H9 (cell line): ENCODE measurements around the gene RIMKLA. TPM values are rescaled to one million over a fixed set of nuclear protein-coding genes. Genes with fewer than 3 reads are reported as not detected.

Experiments
- DNase-seq: peaks from one replicate; pipeline ENCODE4 v3.0.0-alpha.2; 2017
- H2AFZ ChIP-seq: one replicate; pipeline ENCODE4 v1.6.1; 2013; ENCODE audit warnings: mild to moderate bottlenecking, low read length, control low read depth, moderate library complexity
- H2AK5ac ChIP-seq: 2 replicates; pipeline ENCODE4 v1.6.1; 2013; ENCODE audit warnings: low read length, control low read depth, mixed read lengths; ENCODE audit not compliant: insufficient read length
- H2BK120ac ChIP-seq: one replicate; pipeline ENCODE4 v1.6.1; 2013; ENCODE audit warnings: low read depth, mild to moderate bottlenecking, low read length, control low read depth, inconsistent platforms; ENCODE audit not compliant: poor library complexity, severe bottlenecking
- H2BK12ac ChIP-seq: 2 replicates; pipeline ENCODE4 v1.6.1; 2013; ENCODE audit warnings: low read length, control low read depth, mixed read lengths, low read depth; ENCODE audit not compliant: insufficient read length
- H2BK15ac ChIP-seq: 2 replicates; pipeline ENCODE4 v1.6.1; 2013; ENCODE audit warnings: low read depth, low read length, control low read depth
- H2BK20ac ChIP-seq: one replicate; pipeline ENCODE4 v1.6.1; 2013; ENCODE audit warnings: low read depth, mild to moderate bottlenecking, low read length, control low read depth, inconsistent platforms; ENCODE audit not compliant: poor library complexity, severe bottlenecking
- H2BK5ac ChIP-seq: 2 replicates; pipeline ENCODE4 v1.6.1; 2013; ENCODE audit warnings: low read length, control low read depth, mixed read lengths; ENCODE audit not compliant: insufficient read length
- H3K14ac ChIP-seq: 2 replicates; pipeline ENCODE4 v1.6.1; 2013; ENCODE audit warnings: low read length, control low read depth; ENCODE audit not compliant: insufficient read depth
- H3K18ac ChIP-seq: 2 replicates; pipeline ENCODE4 v1.6.1; 2013; ENCODE audit warnings: low read depth, mild to moderate bottlenecking, mixed read lengths, low read length, control low read depth; ENCODE audit not compliant: insufficient read length
- H3K23ac ChIP-seq: 2 replicates; pipeline ENCODE4 v1.6.1; 2013; ENCODE audit warnings: low read length, control low read depth, mixed read lengths, low read depth; ENCODE audit not compliant: insufficient read length
- H3K23me2 ChIP-seq: 2 replicates; pipeline ENCODE4 v1.6.1; 2013; ENCODE audit warnings: low read depth, mild to moderate bottlenecking, mixed read lengths, low read length, control low read depth; ENCODE audit not compliant: insufficient read length, poor library complexity, severe bottlenecking
- H3K27ac ChIP-seq: 2 replicates; pipeline ENCODE4 v1.5.1; 2013; ENCODE audit warnings: low read length, control low read depth, mixed read lengths, low read depth; ENCODE audit not compliant: insufficient read length
- H3K27me3 ChIP-seq: 2 replicates; pipeline ENCODE4 v1.6.1; 2013; ENCODE audit warnings: low read length, control low read depth, inconsistent platforms; ENCODE audit not compliant: insufficient read depth
- H3K4ac ChIP-seq: 2 replicates; pipeline ENCODE4 v1.6.1; 2013; ENCODE audit warnings: low read depth, mild to moderate bottlenecking, control low read depth, inconsistent platforms, low read length, moderate library complexity
- H3K4me1 ChIP-seq: 2 replicates; pipeline ENCODE4 v1.6.1; 2013; ENCODE audit warnings: low read length, control low read depth, inconsistent platforms; ENCODE audit not compliant: insufficient read depth
- H3K4me2 ChIP-seq: 2 replicates; pipeline ENCODE4 v1.6.1; 2013; ENCODE audit warnings: low read length, control low read depth, mixed read lengths; ENCODE audit not compliant: insufficient read length, insufficient read depth
- H3K56ac ChIP-seq: 2 replicates; pipeline ENCODE4 v1.6.1; 2013; ENCODE audit warnings: low read depth, mild to moderate bottlenecking, mixed read lengths, low read length, control low read depth; ENCODE audit not compliant: insufficient read length
- H3K79me1 ChIP-seq: 2 replicates; pipeline ENCODE4 v1.6.1; 2013; ENCODE audit warnings: low read depth, mild to moderate bottlenecking, moderate library complexity, low read length, control low read depth, inconsistent platforms; ENCODE audit not compliant: insufficient read depth, poor library complexity, severe bottlenecking
- H3K79me2 ChIP-seq: 2 replicates; pipeline ENCODE4 v1.6.1; 2013; ENCODE audit warnings: low read length, control low read depth, inconsistent platforms; ENCODE audit not compliant: insufficient read depth
- H3K9ac ChIP-seq: 2 replicates; pipeline ENCODE4 v1.6.1; 2013; ENCODE audit warnings: low read length, control low read depth, mixed read lengths; ENCODE audit not compliant: insufficient read length; ENCODE audit errors: extremely low read depth
- H3K9me3 ChIP-seq: one replicate; pipeline ENCODE4 v1.6.1; 2013; ENCODE audit warnings: low read depth, low read length, inconsistent platforms; ENCODE audit not compliant: control insufficient read depth
- H3T11ph ChIP-seq: one replicate; pipeline ENCODE4 v1.6.1; 2013; ENCODE audit warnings: mild to moderate bottlenecking, low read length, control low read depth, inconsistent platforms
- H4K20me1 ChIP-seq: one replicate; pipeline ENCODE4 v1.6.1; 2013; ENCODE audit not compliant: control insufficient read depth, insufficient read length, insufficient read depth
- H4K5ac ChIP-seq: 2 replicates; pipeline ENCODE4 v1.6.1; 2013; ENCODE audit warnings: low read depth, mild to moderate bottlenecking, mixed read lengths, low read length, control low read depth; ENCODE audit not compliant: insufficient read length
- H4K8ac ChIP-seq: replicated peaks from 2 replicates; pipeline ENCODE4 v1.6.1; 2013; ENCODE audit warnings: low read length, control low read depth, mixed read lengths, low read depth; ENCODE audit not compliant: insufficient read length
- H4K91ac ChIP-seq: 2 replicates; pipeline ENCODE4 v1.6.1; 2013; ENCODE audit warnings: low read depth, mild to moderate bottlenecking, moderate library complexity, mixed read lengths, low read length, control low read depth; ENCODE audit not compliant: insufficient read length
- H3K27ac Mint-ChIP-seq, 3 experiments: 2 replicates in 2 of 3; 3 replicates in 1 of 3; pipeline ENCODE4 v1.8.0; 2020 to 2021; ENCODE audit warnings: mixed read lengths in 3 of 3, mild to moderate bottlenecking in 1 of 3, moderate library complexity in 1 of 3
- H3K27me3 Mint-ChIP-seq: 2 replicates; pipeline ENCODE4 v1.8.0; 2021; ENCODE audit warnings: low read depth, mild to moderate bottlenecking, moderate library complexity, mixed read lengths
- H3K36me3 Mint-ChIP-seq, 3 experiments: 2 replicates in 2 of 3; 3 replicates in 1 of 3; pipeline ENCODE4 v1.8.0; 2020 to 2021; ENCODE audit warnings: low read depth in 3 of 3, mixed read lengths in 3 of 3; ENCODE audit not compliant: insufficient read depth in 1 of 3
- H3K4me1 Mint-ChIP-seq, 2 experiments: 2 replicates each; pipeline ENCODE4 v1.8.0; 2020; ENCODE audit warnings: mixed read lengths in 2 of 2
- H3K4me3 Mint-ChIP-seq, 2 experiments: 2 replicates in 1 of 2; 3 replicates in 1 of 2; pipeline ENCODE4 v1.8.0; 2020 to 2021; ENCODE audit warnings: mild to moderate bottlenecking in 2 of 2, mixed read lengths in 2 of 2, moderate library complexity in 1 of 2
- H3K9me3 Mint-ChIP-seq, 2 experiments: 2 replicates in 1 of 2; 3 replicates in 1 of 2; pipeline ENCODE4 v1.8.0; 2020; ENCODE audit warnings: mild to moderate bottlenecking in 2 of 2, mixed read lengths in 2 of 2, moderate library complexity in 1 of 2
- CTCF ChIP-seq: fragments of 200-600 bp; sonication (generic); conservative IDR thresholded peaks from 3 replicates; pipeline ENCODE4 v1.8.0; 2021; ENCODE audit warnings: antibody characterized with exemption, mild to moderate bottlenecking
- WGBS: extraction: QIAGEN DNeasy Blood & Tissue Kit; methylation state at CpG from one replicate; pipeline ENCODE4 v1.1.7; 2013; ENCODE audit warnings: missing lambda C conversion rate, low lambda C conversion rate, mixed read lengths; ENCODE audit not compliant: insufficient read length; ENCODE audit errors: extremely low coverage; 5-methylcytosine and 5-hydroxymethylcytosine counted together
- total RNA-seq: library from RNA; stranded (reverse); gene quantifications from 2 replicates; pipeline ENCODE4 v1.2.1, GENCODE V29; 2021

The RIMKLA gene
- total RNA-seq, 1 experiment from 2014 or later: 4.7 TPM

- H3K18ac ChIP-seq: no peak overlapping the region
- no peak overlapping the region for H2BK15ac ChIP-seq
- no CpG with 5 or more reads among the region's 4 CpGs for WGBS
Measured at GRCh38 chr1:42453386-42453785, 72.8 kb downstream of the RIMKLA start.

More at GRCh38 chr1:42453386-42453785, 72.8 kb downstream of the RIMKLA start:
- H2BK120ac ChIP-seq: no peak overlapping the region
- H3K27ac ChIP-seq: no peak overlapping the region
- no peak overlapping the region for H2BK5ac ChIP-seq
- no peak for TF ChIP-seq CTCF
- peaks cover 4% of the 10 kb centered on the region for H3K23me2 ChIP-seq
- no peaks in the 10 kb centered on the region for H3K79me2 ChIP-seq
- no peaks in the 10 kb centered on the region for H3K27me3 ChIP-seq
- Mint-ChIP-seq H3K4me1 (peaks cover 17 to 23% of the 10 kb centered on the region in 2 experiments), H3K27me3 (peaks cover 2% of the 10 kb centered on the region; the same call in 1 of the 2 replicates), H3K36me3 (peaks cover 4 to 11% (median 8%) of the 10 kb centered on the region in 3 experiments; a peak in 6 of 7 replicates), H3K9me3 (no peaks in the 10 kb centered on the region), H3K27ac (no peak overlapping the region), H3K4me3 (no peak overlapping the region)
- H3K4me1 ChIP-seq: no peaks in the 10 kb centered on the region
- no peak overlapping the region for H2BK12ac ChIP-seq
- H4K91ac ChIP-seq: no peak overlapping the region
- H3K14ac ChIP-seq: no peak overlapping the region
- no peak overlapping the region for H3K23ac ChIP-seq
- H3K4me2 ChIP-seq: no peak overlapping the region
- H3K56ac ChIP-seq: no peak overlapping the region
- no peaks in the 10 kb centered on the region for H3K9me3 ChIP-seq
- no peaks in the 10 kb centered on the region for H4K20me1 ChIP-seq
- H2AFZ ChIP-seq: no peak overlapping the region
- H4K8ac ChIP-seq: no peak overlapping the region
- no peak overlapping the region for H2BK20ac ChIP-seq
- H4K5ac ChIP-seq: no peak overlapping the region
- no peaks in the 10 kb centered on the region for H3K79me1 ChIP-seq
- no peak overlapping the region for H2AK5ac ChIP-seq
- no peak for DNase-seq
- H3T11ph ChIP-seq: no peak overlapping the region
- no peak overlapping the region for H3K4ac ChIP-seq
- no peak overlapping the region for H3K9ac ChIP-seq
